Activated CD4-positive, alpha-beta T cell treated with anti-CD3 and anti-CD28 coated beads, Interleukin-2, amount 50 U/mL, for 16 hours (primary cell): Measurements from ENCODE around the gene TSR1.
"Not testable (repeated sequence)": the region's sequence is repeated elsewhere in the genome, so short reads cannot be mapped to it uniquely, and the experiment has no call there.

Experiments used
- DNase-seq: peaks from one replicate; pipeline ENCODE4 v3.0.0-alpha.2; 2020

Gene TSR1

GRCh38 chr17:2335726-2336214, 487 bp downstream of the TSR1 start:
- no peak for DNase-seq

DNA sequence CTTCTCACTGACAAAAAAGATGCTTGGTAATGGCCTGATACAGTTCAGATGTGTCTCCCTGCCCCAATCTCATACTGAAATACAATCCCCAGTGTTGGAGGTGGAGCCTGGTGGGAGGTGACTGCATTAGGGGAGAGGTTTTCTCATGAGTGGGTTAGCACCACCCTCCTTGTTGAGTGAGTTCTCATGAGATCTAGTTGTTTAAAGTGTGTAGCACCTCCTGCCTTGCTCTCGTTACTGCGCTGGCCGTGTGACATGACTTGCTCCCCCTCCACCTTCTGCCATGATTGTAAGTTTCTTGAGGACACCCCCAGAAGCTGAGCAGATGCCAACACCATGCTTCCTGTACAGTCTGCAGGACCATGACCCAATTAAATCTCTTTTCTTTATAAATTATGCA, 5.0 kb downstream of the TSR1 start:
- DNase-seq: no peak

- DNase-seq: no peak
Observed at GRCh38 chr17:2323629-2324314, 12.5 kb downstream of the TSR1 start.

DNA sequence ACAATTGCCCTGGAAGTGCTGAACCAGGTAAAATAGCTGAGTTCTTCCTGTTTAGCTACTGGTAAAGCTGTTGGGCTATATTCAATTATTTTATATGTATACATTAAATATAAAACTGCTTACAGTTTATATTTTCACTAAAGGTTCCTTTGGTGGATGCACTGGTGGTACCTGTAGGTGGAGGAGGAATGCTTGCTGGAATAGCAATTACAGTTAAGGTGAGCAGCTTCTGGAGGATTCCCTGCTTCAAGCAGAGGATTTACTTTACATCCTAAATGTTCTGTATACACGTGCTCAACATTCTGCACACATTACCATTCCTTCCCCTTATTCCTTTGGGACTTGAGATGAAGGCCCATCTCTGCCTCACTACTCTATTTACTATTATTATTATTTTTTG, 14.9 kb downstream of the TSR1 start:
- no peak for DNase-seq

DNA sequence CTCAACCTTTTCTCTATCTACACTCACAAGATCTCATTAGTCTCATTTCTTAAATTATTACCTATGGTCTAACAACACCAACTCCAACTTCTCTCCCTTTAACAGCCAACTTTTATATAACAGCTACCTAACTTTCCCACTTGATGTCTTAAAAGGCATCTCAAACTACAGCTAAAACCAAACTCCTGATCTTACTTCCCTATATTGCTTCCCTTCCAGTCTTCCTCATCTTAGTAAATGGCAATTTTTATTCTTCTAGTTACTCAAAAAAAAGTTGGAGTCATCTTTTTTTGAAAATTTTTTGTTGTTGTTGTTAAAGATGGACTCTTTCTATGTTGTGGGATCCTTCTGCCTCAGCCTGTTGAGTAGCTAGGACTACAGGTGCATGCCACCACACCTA, 17.2 kb downstream of the TSR1 start:
- no peak for DNase-seq

DNA sequence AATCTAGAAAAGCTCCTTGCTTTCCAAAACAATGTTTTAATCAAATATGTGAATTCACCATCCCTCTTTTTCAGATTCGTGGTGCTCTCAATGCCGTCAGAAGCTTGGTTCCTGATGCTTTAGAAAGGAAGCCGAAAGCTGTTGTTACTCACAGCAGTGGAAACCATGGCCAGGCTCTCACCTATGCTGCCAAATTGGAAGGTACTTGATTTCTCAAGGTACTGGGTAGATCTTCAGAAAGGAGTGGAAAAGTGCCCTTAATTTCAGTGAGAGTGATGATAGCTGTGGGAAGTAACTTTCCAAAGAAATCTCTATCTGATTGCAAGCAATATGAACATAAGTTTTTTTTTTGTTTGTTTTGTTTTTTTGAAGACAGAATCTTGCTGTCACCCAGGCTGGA, 18.5 kb downstream of the TSR1 start:
- DNase-seq: no peak

- DNase-seq: not testable (repeated sequence)
Observed at GRCh38 chr17:2316916-2317205, 19.4 kb downstream of the TSR1 start.

DNA sequence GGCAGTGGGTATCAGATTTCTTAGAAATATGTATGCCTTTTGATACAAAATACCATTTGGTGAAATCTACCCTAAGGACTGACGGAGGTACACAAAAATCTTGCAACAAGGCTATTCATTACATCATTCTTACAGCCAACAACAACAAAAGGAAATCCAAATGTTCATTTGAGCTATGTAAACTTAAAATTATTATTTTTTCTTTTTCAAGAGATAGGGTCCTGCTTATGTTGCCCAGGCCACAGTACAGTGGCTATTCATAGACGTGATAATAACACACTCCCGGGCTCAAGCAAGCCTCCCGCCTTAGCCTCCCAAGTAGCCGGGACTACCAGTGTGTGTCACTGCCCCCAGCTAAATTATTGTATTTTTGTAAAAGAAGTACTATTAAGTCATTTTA, 23.5 kb downstream of the TSR1 start:
- no peak for DNase-seq

- DNase-seq: no peak
Observed at GRCh38 chr17:2309338-2310154, 26.7 kb downstream of the TSR1 start.

DNA sequence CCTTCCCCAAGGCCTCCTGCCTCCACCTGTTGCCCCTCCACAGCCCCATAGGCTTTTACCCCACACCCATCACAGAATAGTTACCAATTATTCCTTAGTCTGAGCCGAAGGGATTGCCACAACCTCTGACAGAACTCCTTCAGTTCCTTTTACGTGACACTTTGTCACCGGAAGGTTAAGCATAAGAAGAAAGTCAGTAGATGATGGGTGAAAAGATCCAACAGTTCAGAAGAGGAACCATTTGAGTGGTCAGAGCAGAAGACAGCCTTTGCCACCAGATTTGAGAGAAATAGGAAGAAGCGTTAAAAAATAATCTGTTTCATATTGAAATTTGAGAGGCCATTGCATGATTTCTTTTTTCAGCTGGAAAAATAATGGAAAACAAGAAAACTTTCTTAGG, 31.3 kb downstream of the TSR1 start:
- no peak for DNase-seq

DNA sequence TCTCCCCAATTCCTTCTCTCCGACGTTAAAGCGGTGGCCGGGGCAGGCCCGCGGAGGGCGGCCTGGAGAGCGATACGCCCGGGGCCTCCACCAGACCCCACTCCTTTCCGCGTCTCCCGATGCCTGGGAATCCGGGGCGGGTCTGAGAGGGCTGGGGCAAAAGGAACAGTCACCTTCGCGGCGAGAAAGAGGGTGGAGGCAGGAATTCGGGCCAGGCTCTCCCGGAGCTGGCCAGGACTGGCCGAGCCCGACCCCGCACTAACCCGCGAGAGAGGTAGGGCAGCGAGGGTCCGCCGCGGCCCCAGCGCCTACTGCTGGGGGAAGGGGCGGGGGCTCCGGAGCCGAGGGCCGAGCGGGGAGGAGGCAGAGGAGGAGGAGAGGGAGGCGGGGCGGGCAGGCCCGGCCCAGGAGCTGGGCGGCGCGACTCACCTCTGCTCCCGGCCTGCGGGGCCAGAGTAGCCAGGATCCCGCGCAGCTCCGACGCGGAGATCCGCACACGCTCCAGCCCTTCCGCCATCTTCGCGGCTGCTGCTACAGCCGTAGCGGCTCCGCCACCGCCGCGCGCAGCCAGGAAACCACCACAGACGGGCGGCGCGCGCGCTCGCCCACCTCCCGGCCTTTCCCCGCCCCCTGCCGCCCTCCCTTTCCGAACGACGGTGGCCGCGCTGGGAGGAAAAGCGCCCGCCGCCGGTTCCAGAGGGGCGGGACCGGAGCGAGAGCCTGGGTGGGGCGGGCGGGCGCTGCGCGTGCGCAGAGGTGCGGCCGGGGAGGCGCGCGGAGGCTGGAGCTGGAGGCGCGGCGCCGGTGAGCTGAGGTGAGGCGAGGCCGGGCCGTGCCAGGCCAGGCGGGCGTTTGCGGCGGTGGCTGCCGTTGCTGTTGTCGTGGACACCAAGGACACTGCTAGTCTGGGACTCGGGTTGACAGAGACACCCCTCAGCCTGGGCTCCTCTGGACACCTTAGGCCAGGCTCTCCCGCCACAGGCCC, 32.8 kb downstream of the TSR1 start, which contains the start of the genes SMG6 and SRR:
Gene SMG6 (minus strand): TSS at position 582 of the 985 bp plus-strand sequence. CDS start 65 bp downstream, at position 517.
Gene SRR (plus strand): TSS at position 747 of the 985 bp plus-strand sequence. CDS start 11,611 bp downstream, outside the sequence.
- peak; percentile 94 for DNase-seq

DNA sequence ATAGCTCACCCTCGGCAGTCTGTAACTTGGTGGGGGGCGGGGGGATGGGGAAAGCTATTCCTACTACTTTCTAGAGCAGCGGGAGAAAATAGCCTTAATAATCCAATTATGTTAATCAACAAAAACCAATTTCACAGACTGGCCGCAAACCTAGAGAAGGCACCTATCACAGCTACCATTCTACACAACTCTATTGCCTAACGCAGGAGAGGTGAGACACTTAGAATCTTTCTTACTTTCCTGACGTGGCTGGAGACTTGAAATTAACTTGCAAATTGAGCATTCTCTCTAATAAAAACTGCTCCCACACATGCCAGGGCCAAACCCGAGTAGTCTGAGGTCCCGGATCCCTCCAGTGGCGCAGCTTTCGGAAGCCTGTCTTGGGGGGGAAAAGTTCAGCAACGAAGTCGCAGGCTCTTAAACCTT, 33.5 kb downstream of the TSR1 start:
- DNase-seq: no peak

- DNase-seq: no peak
Observed at GRCh38 chr17:2299756-2300155, 36.5 kb downstream of the TSR1 start.

DNA sequence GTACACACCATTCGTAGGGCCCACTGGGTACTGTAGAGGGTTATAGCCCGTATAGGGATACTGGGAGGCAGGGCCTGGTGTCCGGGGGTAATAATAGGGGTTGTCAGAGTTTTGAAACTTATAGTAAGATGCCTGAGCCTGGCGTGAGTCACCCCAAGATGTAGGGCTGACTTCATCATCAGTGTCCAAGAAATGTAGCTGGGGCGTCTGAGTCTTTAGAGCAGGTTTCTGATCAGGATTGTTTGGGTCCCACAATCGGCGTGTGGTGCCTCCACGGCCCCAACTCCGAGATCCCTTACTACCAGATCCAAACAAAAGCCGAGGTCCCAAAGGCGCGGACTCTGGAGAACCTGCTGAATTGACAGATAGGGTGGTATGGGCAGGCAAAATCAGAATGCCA, 37.1 kb downstream of the TSR1 start:
- no peak for DNase-seq

GRCh38 chr17:2297023-2297422, 39.2 kb downstream of the TSR1 start:
- no peak for DNase-seq

DNA sequence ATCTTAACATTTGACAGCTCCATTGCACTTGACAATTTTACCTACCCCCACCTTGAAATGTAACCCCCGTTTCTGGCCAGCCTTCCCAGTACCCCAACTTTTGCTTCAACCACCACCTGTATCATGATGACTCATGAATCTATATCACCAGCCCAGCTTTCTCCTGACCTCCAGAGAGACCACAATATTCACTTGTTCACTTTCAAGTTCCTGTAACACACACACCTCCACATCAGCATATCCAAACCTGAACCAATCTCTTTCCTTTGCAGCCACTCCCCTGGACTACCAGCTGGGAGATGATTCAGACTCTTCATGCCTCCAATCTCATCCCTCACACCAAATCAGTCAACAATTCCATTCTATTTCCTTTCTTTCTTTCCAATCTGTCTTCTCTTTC, 40.7 kb downstream of the TSR1 start:
- peak; percentile 38 for DNase-seq

DNA sequence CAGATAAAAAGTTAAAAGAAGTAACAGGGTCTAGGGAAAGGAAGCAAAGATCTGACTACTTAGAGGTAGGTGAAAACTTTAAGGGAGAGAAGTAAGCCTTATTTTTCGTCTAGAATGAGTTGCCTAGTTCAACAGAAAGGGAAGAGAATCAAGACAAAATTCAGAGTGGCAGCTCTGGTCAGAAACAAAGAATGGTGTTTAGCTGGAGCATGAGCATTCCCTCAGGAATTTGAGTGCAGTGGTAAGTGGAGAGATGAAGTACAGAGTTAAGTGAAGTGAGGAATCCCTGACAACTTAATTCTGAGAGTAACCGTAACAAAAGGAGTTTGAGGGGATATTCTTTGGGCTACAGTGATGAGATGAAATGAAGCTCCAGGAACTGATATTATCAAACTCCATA, 44.2 kb downstream of the TSR1 start:
- DNase-seq: no peak

DNA sequence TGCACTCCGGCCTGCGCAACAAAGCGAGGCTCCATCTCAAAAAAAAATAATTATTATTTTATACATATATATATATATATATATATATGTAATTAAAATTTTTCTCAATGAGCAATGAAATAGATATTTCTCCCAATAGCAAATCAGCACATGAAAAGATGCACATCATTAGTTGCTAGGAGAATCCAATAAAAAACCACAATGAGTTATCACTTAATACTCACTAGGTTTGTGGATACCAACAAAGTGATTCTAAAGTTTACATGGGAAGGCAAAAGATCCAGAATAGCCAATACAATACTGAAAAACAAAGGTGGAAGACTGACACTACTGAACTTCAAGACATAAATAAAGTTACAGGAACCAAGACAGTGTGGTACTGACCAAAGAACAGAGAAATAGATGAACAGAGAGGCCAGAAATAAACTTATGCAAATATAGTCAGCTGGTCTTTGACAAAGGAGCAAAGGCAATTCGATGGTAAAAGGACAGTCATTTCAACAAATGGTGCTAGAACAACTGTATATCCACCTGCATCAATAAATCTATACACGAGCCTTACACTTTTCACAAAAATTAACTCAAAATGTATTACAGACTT, 46.3 kb downstream of the TSR1 start:
- DNase-seq: no peak

DNA sequence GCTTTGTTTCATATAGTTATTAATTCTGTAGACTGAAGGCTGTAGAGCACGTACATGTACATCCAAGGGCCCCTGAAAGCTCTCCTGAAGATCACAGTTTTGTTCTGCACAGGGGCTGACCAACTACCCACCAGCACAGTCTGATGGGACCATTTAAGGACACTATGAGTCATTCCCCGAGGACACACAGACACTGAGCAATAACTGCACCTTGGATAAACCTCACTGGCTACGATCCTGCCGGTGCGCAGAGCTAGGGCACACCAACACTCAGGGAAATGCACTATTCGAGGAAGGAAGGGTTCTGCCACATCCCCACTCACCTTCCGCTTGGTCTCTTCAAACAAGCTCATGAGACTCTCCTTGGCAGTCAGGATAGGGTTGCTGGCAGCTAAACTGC, 53.0 kb downstream of the TSR1 start:
- no peak for DNase-seq

DNA sequence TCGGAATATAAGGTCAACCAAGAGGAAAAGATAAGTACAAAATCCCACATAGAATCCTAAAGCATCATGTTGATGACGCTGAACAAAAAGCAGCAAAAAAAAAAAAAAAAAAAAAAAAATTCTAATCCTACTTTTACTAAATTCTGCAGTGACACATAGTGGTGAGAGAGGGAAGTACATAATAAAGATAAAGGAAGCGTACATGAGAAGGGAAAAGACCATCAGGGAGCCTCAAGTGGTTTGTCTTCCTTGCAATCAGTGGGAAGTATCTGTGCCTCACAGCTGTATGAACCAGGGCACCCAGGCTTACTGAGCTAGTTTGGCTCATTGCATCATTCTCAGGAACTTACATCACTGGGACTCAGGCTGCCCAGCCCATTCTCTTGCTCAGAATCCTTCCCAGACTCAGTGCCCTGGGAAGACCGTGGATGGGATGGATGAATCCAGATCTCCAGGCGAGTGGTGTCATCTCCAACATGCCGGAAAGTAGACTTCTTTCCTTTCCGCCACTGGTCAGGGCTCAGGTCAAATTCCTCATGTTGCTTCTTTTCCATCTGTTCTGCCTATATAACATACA, 53.9 kb downstream of the TSR1 start:
- peak; percentile 59 for DNase-seq

GRCh38 chr17:2279707-2280106, 56.5 kb downstream of the TSR1 start:
- DNase-seq: no peak
